GM12878 (cell line): ENCODE results near the gene C1QL4. TPM values are rescaled to one million over a fixed set of nuclear protein-coding genes. Genes with fewer than 3 reads are reported as not detected.

Experiments
- ASH2L ChIP-seq: fragments of 300-600, 200-600 bp; sonication (generic); IDR thresholded peaks from 2 replicates; pipeline ENCODE4 v1.6.1; 2017; ENCODE audit warnings: low read depth, mild to moderate bottlenecking, borderline replicate concordance
- CHD1 ChIP-seq: IDR thresholded peaks from 2 replicates; pipeline ENCODE4 v1.6.1; 2012; ENCODE audit warnings: low read depth, low read length, improper control_type of control experiment
- KLF5 ChIP-seq: fragments of 450-650 bp; IDR thresholded peaks from 2 replicates; pipeline ENCODE4 v1.6.1; 2014; ENCODE audit warnings: mild to moderate bottlenecking; ENCODE audit not compliant: partially characterized antibody
- MEF2B ChIP-seq: fragments of 450-650 bp; IDR thresholded peaks from 2 replicates; pipeline ENCODE4 v1.6.1; 2018; ENCODE audit warnings: mild to moderate bottlenecking, moderate library complexity; ENCODE audit not compliant: partially characterized antibody, poor library complexity, severe bottlenecking
- POU2F2 ChIP-seq: IDR thresholded peaks from 3 replicates; pipeline ENCODE4 v1.6.1; 2011; ENCODE audit warnings: low read depth, mild to moderate bottlenecking, low read length, borderline replicate concordance
- SUZ12 ChIP-seq: fragments of 200-600 bp; sonication (generic); IDR thresholded peaks from one replicate; pipeline ENCODE4 v1.6.1; 2018; ENCODE audit warnings: antibody characterized with exemption, mild to moderate bottlenecking; ENCODE audit not compliant: unreplicated experiment
- polyA plus RNA-seq, 11 experiments: library from polyadenylated mRNA; depleted of rRNA in 4 of 11; unstranded in 6 of 11; stranded (reverse) in 5 of 11; fragments of >200 nt; fragmentation: Nextera tagmentation in 4 of 11; fragmentation: Illumina TruSeq in 1 of 11; extraction: Ambion mirVana in 4 of 11; extraction: Trizol in 1 of 11; gene quantifications; 1 replicate in 1 of 11; 2 replicates in 10 of 11; pipeline versions ENCODE4 v1.2.1 to v1.2.3, GENCODE V29; 2011 to 2016; ENCODE audit warnings: inconsistent platforms in 2 of 11, missing spikeins in 2 of 11, low read depth in 1 of 11
- total RNA-seq, 4 experiments: library from RNA; depleted of rRNA in 3 of 4; stranded (reverse); fragments of >200 nt in 3 of 4; fragmentation: Illumina TruSeq in 1 of 4; extraction: Trizol in 1 of 4; gene quantifications; 2 replicates each; pipeline versions ENCODE4 v1.2.1 to v1.2.3, GENCODE V29; 2013 to 2021
- TF ChIP-seq, protein P1 (sequence below): fragments of 450-650 bp; IDR thresholded peaks from 2 replicates; pipeline ENCODE4 v1.6.1; 2017; ENCODE audit warnings: mild to moderate bottlenecking, moderate library complexity

The C1QL4 gene
- total and polyA plus RNA-seq, 10 of the 15 experiments (the other 5 are each of a cell fraction or from before 2014, with no cell fraction given): 0.05 TPM; not detected in 9

DNA sequence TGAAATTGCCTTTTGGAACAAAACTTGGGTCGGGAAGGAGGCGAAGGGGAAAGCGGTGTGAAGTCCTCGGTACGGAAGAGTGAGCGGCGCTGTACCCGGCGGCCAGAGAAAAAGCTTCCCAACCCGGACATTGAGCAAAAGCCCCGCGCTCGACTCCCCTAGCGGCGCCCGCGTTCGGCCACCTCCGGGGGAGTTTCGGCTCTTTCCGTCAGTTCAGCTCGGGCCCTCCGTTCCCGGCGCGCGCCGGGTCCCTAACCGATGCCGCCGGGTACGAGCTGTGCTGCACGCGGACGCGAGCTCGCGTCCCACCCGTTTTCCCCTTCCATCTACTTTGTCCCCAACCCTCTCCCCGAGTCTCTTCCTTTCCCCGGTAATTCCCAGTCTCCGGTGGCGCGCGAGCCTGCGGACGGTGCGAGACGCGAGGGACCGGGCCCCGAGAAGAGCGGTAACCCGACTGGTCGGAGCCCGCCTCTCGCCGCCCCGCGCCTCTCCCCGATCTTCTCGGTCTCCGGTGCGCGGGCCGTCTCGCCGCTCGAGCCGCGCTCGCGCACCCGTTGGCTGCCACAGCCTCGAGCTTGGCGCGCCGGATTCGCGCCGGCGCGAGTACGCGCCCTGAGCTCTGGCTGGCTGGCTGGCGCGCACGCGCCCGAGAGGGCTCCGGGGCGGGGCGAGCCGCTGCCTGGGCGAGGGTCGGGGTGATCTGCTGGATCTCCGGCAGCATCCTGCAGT is 29.8 kb upstream of the C1QL4 start (continued):
- TF ChIP-seq, protein P1, sequence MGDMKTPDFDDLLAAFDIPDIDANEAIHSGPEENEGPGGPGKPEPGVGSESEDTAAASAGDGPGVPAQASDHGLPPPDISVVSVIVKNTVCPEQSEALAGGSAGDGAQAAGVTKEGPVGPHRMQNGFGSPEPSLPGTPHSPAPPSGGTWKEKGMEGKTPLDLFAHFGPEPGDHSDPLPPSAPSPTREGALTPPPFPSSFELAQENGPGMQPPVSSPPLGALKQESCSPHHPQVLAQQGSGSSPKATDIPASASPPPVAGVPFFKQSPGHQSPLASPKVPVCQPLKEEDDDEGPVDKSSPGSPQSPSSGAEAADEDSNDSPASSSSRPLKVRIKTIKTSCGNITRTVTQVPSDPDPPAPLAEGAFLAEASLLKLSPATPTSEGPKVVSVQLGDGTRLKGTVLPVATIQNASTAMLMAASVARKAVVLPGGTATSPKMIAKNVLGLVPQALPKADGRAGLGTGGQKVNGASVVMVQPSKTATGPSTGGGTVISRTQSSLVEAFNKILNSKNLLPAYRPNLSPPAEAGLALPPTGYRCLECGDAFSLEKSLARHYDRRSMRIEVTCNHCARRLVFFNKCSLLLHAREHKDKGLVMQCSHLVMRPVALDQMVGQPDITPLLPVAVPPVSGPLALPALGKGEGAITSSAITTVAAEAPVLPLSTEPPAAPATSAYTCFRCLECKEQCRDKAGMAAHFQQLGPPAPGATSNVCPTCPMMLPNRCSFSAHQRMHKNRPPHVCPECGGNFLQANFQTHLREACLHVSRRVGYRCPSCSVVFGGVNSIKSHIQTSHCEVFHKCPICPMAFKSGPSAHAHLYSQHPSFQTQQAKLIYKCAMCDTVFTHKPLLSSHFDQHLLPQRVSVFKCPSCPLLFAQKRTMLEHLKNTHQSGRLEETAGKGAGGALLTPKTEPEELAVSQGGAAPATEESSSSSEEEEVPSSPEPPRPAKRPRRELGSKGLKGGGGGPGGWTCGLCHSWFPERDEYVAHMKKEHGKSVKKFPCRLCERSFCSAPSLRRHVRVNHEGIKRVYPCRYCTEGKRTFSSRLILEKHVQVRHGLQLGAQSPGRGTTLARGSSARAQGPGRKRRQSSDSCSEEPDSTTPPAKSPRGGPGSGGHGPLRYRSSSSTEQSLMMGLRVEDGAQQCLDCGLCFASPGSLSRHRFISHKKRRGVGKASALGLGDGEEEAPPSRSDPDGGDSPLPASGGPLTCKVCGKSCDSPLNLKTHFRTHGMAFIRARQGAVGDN: 0 out of 2 replicates have a peak, but pooled peaks have one; percentile 64
- TF ChIP-seq ASH2L (peak; percentile 82), SUZ12 (no peak), CHD1 (no peak), MEF2B (no peak), POU2F2 (0 out of 3 replicates have a peak, but pooled peaks have one; percentile 46), KLF5 (peak; percentile 58)
- TF ChIP-seq, all 136 proteins: peak for 28
